ENCODE measurements around the gene MTHFR.
A peak's percentile ranks its signal among the peaks of the same experiment; 100 is the strongest.

Gene MTHFR

GRCh38 chr1:11841245-11842153 is 35.7 kb upstream of the MTHFR start:
- no peaks in the 10 kb centered on the region for H3K9me3 ChIP-seq (ENCODE audit: severe bottlenecking)
- no peak for TF ChIP-seq CTCF (IDR thresholded peaks at IDR 0.05; ENCODE audit: poor library complexity, severe bottlenecking)
- H3K4me3 ChIP-seq (ENCODE audit: severe bottlenecking), result no peak overlapping the region
- DNase-seq (ENCODE audit: low spot score) (no peak), ATAC-seq (ENCODE audit: low read depth) (no peak)
- H3K4me1 ChIP-seq (ENCODE audit: insufficient read depth, poor library complexity, severe bottlenecking), result no peaks in the 10 kb centered on the region
- H3K27me3 ChIP-seq (ENCODE audit: insufficient read depth, poor library complexity, severe bottlenecking), result no peaks in the 10 kb centered on the region
- H3K27ac ChIP-seq (ENCODE audit: poor library complexity, severe bottlenecking), result no peak overlapping the region
- peaks cover 74% of the 10 kb centered on the region for H3K36me3 ChIP-seq (ENCODE audit: low read depth)

- no peaks in the 10 kb centered on the region for H3K9me3 ChIP-seq (ENCODE audit: severe bottlenecking)
- H3K4me1 ChIP-seq (ENCODE audit: insufficient read depth, poor library complexity, severe bottlenecking), result no peaks in the 10 kb centered on the region
- H3K4me3 ChIP-seq (ENCODE audit: severe bottlenecking), result no peak overlapping the region
- peaks cover 84% of the 10 kb centered on the region for H3K36me3 ChIP-seq (ENCODE audit: low read depth)
- ATAC-seq (ENCODE audit: low read depth) (no peak), DNase-seq (ENCODE audit: low spot score) (no peak)
- H3K27me3 ChIP-seq (ENCODE audit: insufficient read depth, poor library complexity, severe bottlenecking), result no peaks in the 10 kb centered on the region
- no peak overlapping the region for H3K27ac ChIP-seq (ENCODE audit: poor library complexity, severe bottlenecking)
- no peak for TF ChIP-seq CTCF (IDR thresholded peaks at IDR 0.05; ENCODE audit: poor library complexity, severe bottlenecking)
Observed at GRCh38 chr1:11839727-11840705, 34.3 kb upstream of the MTHFR start.

- TF ChIP-seq CTCF (IDR thresholded peaks at IDR 0.05; ENCODE audit: poor library complexity, severe bottlenecking), result peak; percentile 97
Observed at GRCh38 chr1:11838349-11839272, 32.8 kb upstream of the MTHFR start.

GRCh38 chr1:11837767-11838348 is 32.1 kb upstream of the MTHFR start:
- no peak for DNase-seq (ENCODE audit: low spot score)
- no peaks in the 10 kb centered on the region for H3K9me3 ChIP-seq (ENCODE audit: severe bottlenecking)
- peaks cover 93% of the 10 kb centered on the region for H3K36me3 ChIP-seq (ENCODE audit: low read depth)
- H3K27me3 ChIP-seq (ENCODE audit: insufficient read depth, poor library complexity, severe bottlenecking), result no peaks in the 10 kb centered on the region
- peak; percentile 37; the same call in 1 of the 3 replicates for ATAC-seq (ENCODE audit: low read depth)
- H3K27ac ChIP-seq (ENCODE audit: poor library complexity, severe bottlenecking), result no peak overlapping the region
- TF ChIP-seq CTCF (IDR thresholded peaks at IDR 0.05; ENCODE audit: poor library complexity, severe bottlenecking), result no peak
- no peaks in the 10 kb centered on the region for H3K4me1 ChIP-seq (ENCODE audit: insufficient read depth, poor library complexity, severe bottlenecking)
- H3K4me3 ChIP-seq (ENCODE audit: severe bottlenecking), result no peak overlapping the region

More at GRCh38 chr1:11838349-11839272, 32.8 kb upstream of the MTHFR start:
- Histone ChIP-seq H3K27me3 (ENCODE audit: insufficient read depth, poor library complexity, severe bottlenecking) (no peaks in the 10 kb centered on the region), H3K36me3 (ENCODE audit: low read depth) (peaks cover 89% of the 10 kb centered on the region), H3K4me1 (ENCODE audit: insufficient read depth, poor library complexity, severe bottlenecking) (no peaks in the 10 kb centered on the region), H3K27ac (ENCODE audit: poor library complexity, severe bottlenecking) (no peak overlapping the region), H3K4me3 (ENCODE audit: severe bottlenecking) (no peak overlapping the region), H3K9me3 (ENCODE audit: severe bottlenecking) (no peaks in the 10 kb centered on the region)
- DNase-seq (ENCODE audit: low spot score) (no peak), ATAC-seq (ENCODE audit: low read depth) (peak; percentile 80)

Data from RWPE2 (cell line).